HEK293 (cell line): ENCODE measurements around the gene ZNF292.

Experiments used
- FEZF1 ChIP-seq: fragments of 450-650 bp; formaldehyde crosslinking; IDR thresholded peaks from 2 replicates; pipeline ENCODE4 v1.5.1; 2016; ENCODE audit warnings: missing biosample characterization, missing genetic modification characterization
- GLIS1 ChIP-seq: fragments of 450-650 bp; formaldehyde crosslinking; IDR thresholded peaks from 2 replicates; pipeline ENCODE4 v1.5.1; 2016; ENCODE audit warnings: missing biosample characterization, missing genetic modification characterization
- KLF7 ChIP-seq: fragments of 450-650 bp; formaldehyde crosslinking; IDR thresholded peaks from 2 replicates; pipeline ENCODE4 v1.5.1; 2016; ENCODE audit warnings: missing biosample characterization, missing genetic modification characterization, borderline replicate concordance
- MYNN ChIP-seq: fragments of 450-650 bp; formaldehyde crosslinking; IDR thresholded peaks from 2 replicates; pipeline ENCODE4 v1.5.1; 2016; ENCODE audit warnings: missing biosample characterization, missing genetic modification characterization, borderline replicate concordance
- RBAK ChIP-seq: fragments of 450-650 bp; formaldehyde crosslinking; IDR thresholded peaks from 2 replicates; pipeline ENCODE4 v1.5.1; 2016; ENCODE audit warnings: missing biosample characterization, missing genetic modification characterization
- REPIN1 ChIP-seq: fragments of 450-650 bp; formaldehyde crosslinking; IDR thresholded peaks from 2 replicates; pipeline ENCODE4 v1.5.1; 2017; ENCODE audit warnings: missing biosample characterization, missing genetic modification characterization, low read depth
- SP2 ChIP-seq: fragments of 450-650 bp; formaldehyde crosslinking; IDR thresholded peaks from 2 replicates; pipeline ENCODE4 v1.5.1; 2016; ENCODE audit warnings: missing biosample characterization, missing genetic modification characterization
- ZNF132 ChIP-seq: fragments of 450-650 bp; formaldehyde crosslinking; IDR thresholded peaks from 2 replicates; pipeline ENCODE4 v1.5.1; 2017; ENCODE audit warnings: missing biosample characterization, missing genetic modification characterization, borderline replicate concordance
- ZNF174 ChIP-seq: fragments of 450-650 bp; formaldehyde crosslinking; IDR thresholded peaks from 2 replicates; pipeline ENCODE4 v1.5.0; 2017; ENCODE audit warnings: missing biosample characterization, mild to moderate bottlenecking, missing genetic modification characterization
- ZNF214 ChIP-seq: fragments of 450-650 bp; formaldehyde crosslinking; IDR thresholded peaks from 2 replicates; pipeline ENCODE4 v1.5.1; 2017; ENCODE audit warnings: missing biosample characterization, mild to moderate bottlenecking, missing genetic modification characterization, borderline replicate concordance
- ZNF221 ChIP-seq: fragments of 450-650 bp; formaldehyde crosslinking; IDR thresholded peaks from 2 replicates; pipeline ENCODE4 v1.5.1; 2017; ENCODE audit warnings: missing biosample characterization, missing genetic modification characterization, borderline replicate concordance
- ZNF280D ChIP-seq: fragments of 450-650 bp; formaldehyde crosslinking; IDR thresholded peaks from 2 replicates; pipeline ENCODE4 v1.5.1; 2016; ENCODE audit warnings: missing biosample characterization, missing genetic modification characterization
- ZNF423 ChIP-seq: fragments of 450-650 bp; formaldehyde crosslinking; IDR thresholded peaks from 2 replicates; pipeline ENCODE4 v1.5.1; 2016; ENCODE audit warnings: missing biosample characterization, missing genetic modification characterization
- ZNF449 ChIP-seq: fragments of 450-650 bp; formaldehyde crosslinking; IDR thresholded peaks from 2 replicates; pipeline ENCODE4 v1.5.1; 2017; ENCODE audit warnings: missing biosample characterization, mild to moderate bottlenecking, missing genetic modification characterization, moderate library complexity
- ZNF473 ChIP-seq: fragments of 450-650 bp; formaldehyde crosslinking; IDR thresholded peaks from 2 replicates; pipeline ENCODE4 v1.5.1; 2017; ENCODE audit warnings: missing biosample characterization, missing genetic modification characterization
- ZNF488 ChIP-seq: fragments of 450-650 bp; formaldehyde crosslinking; IDR thresholded peaks from 2 replicates; pipeline ENCODE4 v1.5.1; 2016; ENCODE audit warnings: missing biosample characterization, missing genetic modification characterization
- ZNF544 ChIP-seq: fragments of 450-650 bp; formaldehyde crosslinking; IDR thresholded peaks from 2 replicates; pipeline ENCODE4 v1.5.0; 2017; ENCODE audit warnings: missing biosample characterization, missing genetic modification characterization
- ZNF600 ChIP-seq: fragments of 450-650 bp; formaldehyde crosslinking; IDR thresholded peaks from 2 replicates; pipeline ENCODE4 v1.5.1; 2016; ENCODE audit warnings: missing biosample characterization, missing genetic modification characterization
- ZNF624 ChIP-seq: fragments of 450-650 bp; formaldehyde crosslinking; IDR thresholded peaks from 2 replicates; pipeline ENCODE4 v1.5.1; 2017; ENCODE audit warnings: missing biosample characterization, missing genetic modification characterization
- ZNF626 ChIP-seq: fragments of 450-650 bp; sonication (Bioruptor Pico); formaldehyde crosslinking; IDR thresholded peaks from 2 replicates; pipeline ENCODE4 v1.5.1; 2018; ENCODE audit warnings: missing biosample characterization, missing genetic modification characterization, inconsistent platforms
- ZNF776 ChIP-seq: fragments of 450-650 bp; formaldehyde crosslinking; IDR thresholded peaks from 2 replicates; pipeline ENCODE4 v1.5.0; 2017; ENCODE audit warnings: missing biosample characterization, missing genetic modification characterization, borderline replicate concordance
- ZNF785 ChIP-seq: fragments of 450-650 bp; formaldehyde crosslinking; IDR thresholded peaks from 2 replicates; pipeline ENCODE4 v1.5.1; 2016; ENCODE audit warnings: missing biosample characterization, missing genetic modification characterization
- TF ChIP-seq, protein P1 (sequence below): fragments of 450-650 bp; formaldehyde crosslinking; IDR thresholded peaks from 2 replicates; pipeline ENCODE4 v1.5.1; 2016; ENCODE audit warnings: missing biosample characterization, missing genetic modification characterization
- TF ChIP-seq, protein P2 (sequence below): fragments of 450-650 bp; formaldehyde crosslinking; IDR thresholded peaks from 2 replicates; pipeline ENCODE4 v1.5.1; 2016; ENCODE audit warnings: missing biosample characterization, missing genetic modification characterization
- TF ChIP-seq, protein P3 (sequence below): fragments of 450-650 bp; formaldehyde crosslinking; IDR thresholded peaks from 2 replicates; pipeline ENCODE4 v1.5.1; 2016; ENCODE audit warnings: missing biosample characterization, missing genetic modification characterization
- TF ChIP-seq, protein P4 (sequence below): IDR thresholded peaks from 2 replicates; pipeline ENCODE4 v1.6.1; 2011; ENCODE audit warnings: mild to moderate bottlenecking, low read depth, low read length, borderline replicate concordance

ZNF292 gene

GRCh38 chr6:87154993-87155841 lies at the start of gene ZNF292 (continued):
- TF ChIP-seq, protein P1, sequence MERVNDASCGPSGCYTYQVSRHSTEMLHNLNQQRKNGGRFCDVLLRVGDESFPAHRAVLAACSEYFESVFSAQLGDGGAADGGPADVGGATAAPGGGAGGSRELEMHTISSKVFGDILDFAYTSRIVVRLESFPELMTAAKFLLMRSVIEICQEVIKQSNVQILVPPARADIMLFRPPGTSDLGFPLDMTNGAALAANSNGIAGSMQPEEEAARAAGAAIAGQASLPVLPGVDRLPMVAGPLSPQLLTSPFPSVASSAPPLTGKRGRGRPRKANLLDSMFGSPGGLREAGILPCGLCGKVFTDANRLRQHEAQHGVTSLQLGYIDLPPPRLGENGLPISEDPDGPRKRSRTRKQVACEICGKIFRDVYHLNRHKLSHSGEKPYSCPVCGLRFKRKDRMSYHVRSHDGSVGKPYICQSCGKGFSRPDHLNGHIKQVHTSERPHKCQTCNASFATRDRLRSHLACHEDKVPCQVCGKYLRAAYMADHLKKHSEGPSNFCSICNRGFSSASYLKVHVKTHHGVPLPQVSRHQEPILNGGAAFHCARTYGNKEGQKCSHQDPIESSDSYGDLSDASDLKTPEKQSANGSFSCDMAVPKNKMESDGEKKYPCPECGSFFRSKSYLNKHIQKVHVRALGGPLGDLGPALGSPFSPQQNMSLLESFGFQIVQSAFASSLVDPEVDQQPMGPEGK (tag by site-specific recombination): peak; percentile 98
- TF ChIP-seq RBAK: no peak
- TF ChIP-seq, protein P2, sequence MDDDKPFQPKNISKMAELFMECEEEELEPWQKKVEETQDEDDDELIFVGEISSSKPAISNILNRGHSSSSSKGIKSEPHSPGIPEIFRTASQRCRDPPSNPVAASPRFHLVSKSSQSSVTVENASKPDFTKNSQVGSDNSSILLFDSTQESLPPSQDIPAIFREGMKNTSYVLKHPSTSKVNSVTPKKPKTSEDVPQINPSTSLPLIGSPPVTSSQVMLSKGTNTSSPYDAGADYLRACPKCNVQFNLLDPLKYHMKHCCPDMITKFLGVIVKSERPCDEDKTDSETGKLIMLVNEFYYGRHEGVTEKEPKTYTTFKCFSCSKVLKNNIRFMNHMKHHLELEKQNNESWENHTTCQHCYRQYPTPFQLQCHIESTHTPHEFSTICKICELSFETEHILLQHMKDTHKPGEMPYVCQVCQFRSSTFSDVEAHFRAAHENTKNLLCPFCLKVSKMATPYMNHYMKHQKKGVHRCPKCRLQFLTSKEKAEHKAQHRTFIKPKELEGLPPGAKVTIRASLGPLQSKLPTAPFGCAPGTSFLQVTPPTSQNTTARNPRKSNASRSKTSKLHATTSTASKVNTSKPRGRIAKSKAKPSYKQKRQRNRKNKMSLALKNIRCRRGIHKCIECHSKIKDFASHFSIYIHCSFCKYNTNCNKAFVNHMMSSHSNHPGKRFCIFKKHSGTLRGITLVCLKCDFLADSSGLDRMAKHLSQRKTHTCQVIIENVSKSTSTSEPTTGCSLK: no peak
- no peak; the same call in 1 of the 2 replicates for TF ChIP-seq ZNF785
- no peak for TF ChIP-seq REPIN1
- no peak for TF ChIP-seq ZNF473 (tag by site-specific recombination)
- TF ChIP-seq KLF7 (tag by site-specific recombination): peak; percentile 97
- TF ChIP-seq ZNF624 (tag by site-specific recombination): no peak
- peak; percentile 40 for TF ChIP-seq GLIS1 (tag by site-specific recombination)
- TF ChIP-seq MYNN: no peak; the same call in 1 of the 2 replicates
- no peak; the same call in 1 of the 2 replicates for TF ChIP-seq ZNF221
- TF ChIP-seq ZNF132 (tag by site-specific recombination): no peak
- no peak for TF ChIP-seq ZNF544 (tag by site-specific recombination)
- peak; percentile 100 for TF ChIP-seq ZNF776 (tag by site-specific recombination)
- TF ChIP-seq ZNF449 (tag by site-specific recombination): peak; percentile 10; the same call in 1 of the 2 replicates
- no peak for TF ChIP-seq ZNF488 (tag by site-specific recombination)
- 0 out of 2 replicates have a peak, but pooled peaks have one; percentile 22 for TF ChIP-seq ZNF280D
- peak; percentile 81 for TF ChIP-seq FEZF1
- no peak for TF ChIP-seq ZNF626
- no peak for TF ChIP-seq ZNF214
- TF ChIP-seq, protein P3, sequence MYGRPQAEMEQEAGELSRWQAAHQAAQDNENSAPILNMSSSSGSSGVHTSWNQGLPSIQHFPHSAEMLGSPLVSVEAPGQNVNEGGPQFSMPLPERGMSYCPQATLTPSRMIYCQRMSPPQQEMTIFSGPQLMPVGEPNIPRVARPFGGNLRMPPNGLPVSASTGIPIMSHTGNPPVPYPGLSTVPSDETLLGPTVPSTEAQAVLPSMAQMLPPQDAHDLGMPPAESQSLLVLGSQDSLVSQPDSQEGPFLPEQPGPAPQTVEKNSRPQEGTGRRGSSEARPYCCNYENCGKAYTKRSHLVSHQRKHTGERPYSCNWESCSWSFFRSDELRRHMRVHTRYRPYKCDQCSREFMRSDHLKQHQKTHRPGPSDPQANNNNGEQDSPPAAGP: peak; percentile 98
- no peak; the same call in 1 of the 2 replicates for TF ChIP-seq ZNF423 (tag by site-specific recombination)
- no peak for TF ChIP-seq ZNF174 (tag by site-specific recombination)
- TF ChIP-seq, protein P4, sequence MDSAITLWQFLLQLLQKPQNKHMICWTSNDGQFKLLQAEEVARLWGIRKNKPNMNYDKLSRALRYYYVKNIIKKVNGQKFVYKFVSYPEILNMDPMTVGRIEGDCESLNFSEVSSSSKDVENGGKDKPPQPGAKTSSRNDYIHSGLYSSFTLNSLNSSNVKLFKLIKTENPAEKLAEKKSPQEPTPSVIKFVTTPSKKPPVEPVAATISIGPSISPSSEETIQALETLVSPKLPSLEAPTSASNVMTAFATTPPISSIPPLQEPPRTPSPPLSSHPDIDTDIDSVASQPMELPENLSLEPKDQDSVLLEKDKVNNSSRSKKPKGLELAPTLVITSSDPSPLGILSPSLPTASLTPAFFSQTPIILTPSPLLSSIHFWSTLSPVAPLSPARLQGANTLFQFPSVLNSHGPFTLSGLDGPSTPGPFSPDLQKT: no peak
- peak; percentile 96 for TF ChIP-seq SP2
- peak; percentile 49 for TF ChIP-seq ZNF600 (tag by site-specific recombination)
